A204.1 (cell line): ENCODE measurements around the gene FBXL22.
"Not testable (repeated sequence)": the region's sequence is repeated elsewhere in the genome, so short reads cannot be mapped to it uniquely, and the experiment has no call there.

Source experiments
- FAIRE-seq: peaks from 2 replicates; lab custom pipeline; 2012; peaks lifted over from hg19 to GRCh38; lab: Jason Lieb, UNC

FBXL22 gene

DNA sequence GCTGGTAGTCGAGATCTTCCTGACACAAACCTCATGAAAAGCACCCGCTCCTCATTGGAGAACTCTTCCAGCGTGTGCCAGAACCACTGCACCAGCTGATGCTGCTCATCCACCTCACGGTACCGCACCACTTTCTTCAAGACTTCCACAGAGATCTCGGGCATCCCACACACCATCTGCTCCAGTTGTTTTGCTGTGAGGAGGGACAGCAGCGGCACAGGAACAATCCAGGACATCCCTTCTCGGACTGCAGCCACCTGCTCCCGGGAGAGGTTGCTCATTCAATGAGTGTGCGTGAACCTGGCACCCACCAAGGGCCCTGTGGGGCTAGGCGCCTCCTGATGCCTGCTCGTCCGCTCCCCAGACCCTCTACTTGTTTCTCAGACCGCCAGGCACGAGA is 15.1 kb downstream of the FBXL22 start:
- no peak for FAIRE-seq

DNA sequence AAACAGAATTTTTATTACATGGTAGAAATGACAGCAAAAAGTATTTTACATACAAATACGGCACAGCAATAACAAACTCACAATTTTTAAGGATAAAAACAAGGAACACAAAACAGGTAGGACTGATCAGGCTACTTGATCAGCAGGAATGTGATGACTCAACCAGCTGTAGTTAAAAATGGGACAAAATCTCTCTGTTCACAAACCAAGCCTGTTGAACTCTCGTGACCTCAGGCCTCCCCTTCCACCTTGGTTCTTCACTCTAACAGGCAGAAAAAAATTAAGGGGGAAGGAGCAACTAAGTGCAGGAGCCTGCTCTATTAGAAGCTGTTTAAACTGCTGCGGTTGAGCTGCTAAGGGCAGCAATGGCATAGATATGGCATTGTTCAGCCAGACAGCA is 18.7 kb downstream of the FBXL22 start:
- FAIRE-seq = no peak

DNA sequence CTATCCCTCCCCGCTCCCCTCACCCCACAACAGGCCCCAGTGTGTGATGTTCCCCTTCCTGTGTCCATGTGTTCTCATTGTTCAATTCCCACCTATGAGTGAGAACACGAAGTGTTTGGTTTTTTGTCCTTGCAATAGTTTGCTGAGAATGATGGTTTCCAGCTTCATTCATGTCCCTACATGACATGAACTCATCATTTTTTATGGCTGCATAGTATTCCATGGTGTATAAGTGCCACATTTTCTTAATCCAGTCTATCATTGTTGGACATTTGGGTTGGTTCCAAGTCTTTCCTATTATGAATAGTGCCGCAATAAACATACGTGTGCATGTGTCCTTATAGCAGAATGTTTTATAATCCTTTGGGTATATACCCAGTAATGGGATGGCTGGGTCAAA is 20.0 kb downstream of the FBXL22 start:
- not testable (repeated sequence) for FAIRE-seq

DNA sequence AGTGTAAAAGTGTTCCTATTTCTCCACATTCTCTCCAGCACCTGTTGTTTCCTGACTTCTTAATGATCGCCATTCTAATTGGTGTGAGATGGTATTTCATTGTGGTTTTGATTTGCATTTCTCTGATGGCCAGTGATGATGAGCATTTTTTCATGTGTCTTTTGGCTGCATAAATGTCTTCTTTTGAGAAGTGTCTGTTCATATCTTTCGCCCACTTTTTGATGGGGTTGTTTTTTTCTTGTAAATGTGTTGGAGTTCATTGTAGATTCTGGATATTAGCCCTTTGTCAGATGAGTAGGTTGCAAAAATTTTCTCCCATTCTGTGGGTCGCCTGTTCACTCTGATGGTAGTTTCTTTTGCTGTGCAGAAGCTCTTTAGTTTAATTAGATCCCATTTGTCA is 20.4 kb downstream of the FBXL22 start:
- FAIRE-seq = not testable (repeated sequence)

DNA sequence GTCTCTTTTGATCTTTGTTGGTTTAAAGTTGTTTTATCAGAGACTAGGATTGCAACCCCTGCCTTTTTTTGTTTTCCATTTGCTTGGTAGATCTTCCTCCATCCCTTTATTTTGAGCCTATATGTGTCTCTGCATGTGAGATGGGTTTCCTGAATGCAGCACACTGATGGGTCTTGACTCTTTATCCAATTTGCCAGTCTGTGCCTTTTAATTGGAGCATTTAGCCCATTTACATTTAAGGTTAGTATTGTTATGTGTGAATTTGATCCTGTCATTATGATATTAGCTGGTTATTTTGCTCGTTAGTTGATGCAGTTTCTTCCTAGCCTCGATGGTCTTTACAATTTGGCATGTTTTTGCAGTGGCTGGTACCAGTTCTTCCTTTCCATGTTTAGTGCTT is 23.6 kb downstream of the FBXL22 start:
- FAIRE-seq = not testable (repeated sequence)

DNA sequence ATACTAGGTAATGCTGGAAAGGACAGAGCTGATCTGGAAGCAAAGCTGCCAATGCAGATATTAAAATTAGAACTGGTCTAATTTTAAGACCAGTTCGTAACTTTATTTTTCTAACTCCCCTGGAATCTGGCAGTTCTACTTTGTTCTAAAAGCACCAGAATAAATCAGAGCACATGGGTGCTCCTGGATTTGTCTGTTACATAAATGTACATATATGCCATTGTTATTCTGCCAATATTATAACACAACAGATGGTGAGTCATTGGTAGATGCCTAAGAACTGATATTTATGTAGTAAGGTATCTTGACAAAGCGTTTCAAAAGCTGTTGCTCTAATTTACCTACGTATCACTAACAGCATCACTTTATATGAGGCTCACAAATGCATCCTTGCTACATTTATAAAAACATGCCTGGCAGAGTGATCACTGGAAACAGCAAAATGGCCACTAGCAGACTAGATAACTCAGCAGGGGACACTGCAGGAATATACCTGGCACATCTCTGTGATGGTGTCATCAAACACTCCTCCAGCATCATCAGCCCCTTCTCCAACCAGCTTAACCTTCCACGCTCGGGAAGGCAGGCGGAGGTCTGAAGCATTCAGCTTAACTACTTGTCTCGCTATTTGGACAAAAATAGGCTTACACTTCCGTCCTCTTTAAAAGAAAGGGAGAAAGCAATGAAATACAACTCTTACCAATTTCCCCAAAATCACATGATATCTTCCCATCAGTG is 26.2 kb downstream of the FBXL22 start:
- FAIRE-seq = no peak

DNA sequence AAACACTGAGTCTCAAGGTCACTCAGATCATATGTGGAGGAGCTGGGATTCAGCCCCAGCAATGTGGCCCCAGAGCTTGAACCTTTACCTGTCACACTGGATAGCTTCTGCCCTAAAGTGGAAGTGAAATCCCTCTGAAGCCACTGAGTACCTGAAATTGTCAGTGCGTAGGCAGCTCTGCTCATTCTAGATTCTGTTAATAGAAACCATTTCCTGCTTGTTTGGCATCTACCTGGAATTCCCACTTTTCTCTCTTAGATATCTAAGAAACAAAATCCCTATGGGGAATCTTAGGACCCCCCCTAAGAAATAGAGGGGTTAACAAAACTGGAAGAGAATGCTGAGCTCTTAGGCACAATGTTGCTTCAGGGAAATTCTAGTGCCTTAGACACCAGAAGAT is 29.8 kb downstream of the FBXL22 start:
- no peak for FAIRE-seq

DNA sequence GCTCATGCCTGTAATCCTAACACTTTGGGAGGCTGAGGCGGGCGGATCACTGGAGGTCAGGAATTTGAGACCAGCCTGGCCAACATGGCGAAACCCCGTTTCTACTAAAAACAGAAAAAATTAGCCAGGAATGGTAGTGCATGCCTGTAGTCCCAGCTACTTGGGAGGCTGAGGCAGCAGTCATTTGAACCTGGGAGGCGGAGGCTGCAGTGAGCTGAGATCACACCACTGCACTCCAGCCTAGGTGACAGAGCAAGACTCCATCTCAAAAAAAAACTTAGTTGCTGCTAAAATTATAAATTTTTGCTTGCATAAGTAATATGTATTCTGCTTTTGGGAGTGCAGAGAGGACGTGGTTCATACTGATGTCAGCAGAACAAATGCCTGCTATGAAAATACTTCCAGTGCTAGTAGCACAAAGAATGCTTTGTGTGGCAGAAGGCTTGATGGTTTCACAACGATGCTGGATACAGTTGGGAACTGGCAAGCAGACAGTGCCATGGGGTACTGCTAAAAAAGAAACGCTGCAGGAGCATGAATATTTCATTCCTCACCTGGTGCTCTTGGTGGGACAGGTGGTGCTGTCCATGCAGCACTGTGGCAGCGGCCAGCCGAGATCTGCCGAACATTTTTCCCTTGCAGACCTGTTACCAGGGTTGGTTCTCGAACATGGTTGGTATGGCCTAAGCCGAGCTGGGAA is 31.1 kb downstream of the FBXL22 start:
- FAIRE-seq = no peak

DNA sequence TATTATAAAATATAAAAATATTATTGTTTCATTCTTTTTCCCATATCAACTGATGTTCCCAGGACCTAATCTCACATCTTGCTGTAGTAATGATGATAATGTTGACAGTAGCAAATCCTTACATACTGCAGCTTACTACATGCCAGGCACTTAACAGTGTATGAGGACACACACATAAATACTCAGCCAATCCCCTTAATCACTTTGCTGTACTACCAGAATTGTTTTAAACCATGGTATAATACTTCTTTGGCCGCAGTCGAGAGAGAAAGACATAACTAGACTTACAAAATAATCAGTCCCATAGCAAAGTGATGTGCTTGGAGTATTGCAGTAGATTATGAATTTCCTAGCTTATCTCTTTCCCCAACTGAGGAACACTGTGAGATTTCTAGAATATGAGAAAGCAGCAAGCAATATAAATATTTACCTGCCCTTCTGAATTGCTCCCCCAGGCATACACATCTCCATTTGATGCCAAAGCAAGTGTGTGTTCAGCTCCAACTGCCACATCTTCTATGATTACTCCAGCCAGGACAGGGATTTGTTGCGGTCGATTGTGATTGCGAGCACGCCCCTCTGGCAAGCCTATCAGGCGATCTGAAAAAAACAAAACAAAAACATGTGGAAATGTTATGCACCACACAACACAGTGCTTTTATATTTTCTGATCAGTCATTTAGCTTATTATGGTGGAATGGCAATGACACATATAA is 33.0 kb downstream of the FBXL22 start:
- FAIRE-seq = no peak

DNA sequence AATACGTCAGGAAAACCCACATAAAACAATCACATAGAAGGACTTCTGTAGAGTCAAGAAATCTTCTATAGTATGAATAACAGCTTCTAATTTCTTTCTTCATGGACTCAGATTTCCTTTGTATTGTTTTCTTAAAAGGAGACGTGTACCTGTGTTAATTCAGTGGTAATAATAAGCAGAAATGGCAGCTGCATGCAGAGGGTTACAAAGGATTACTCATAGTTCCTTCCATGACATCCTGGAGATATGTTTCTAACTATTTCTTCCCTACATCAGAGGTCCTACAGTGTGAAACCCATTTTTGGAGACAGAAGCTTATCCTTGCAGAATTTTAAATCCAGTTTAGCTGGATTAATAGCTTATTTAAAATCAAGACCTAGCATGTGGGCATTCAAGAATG is 36.1 kb downstream of the FBXL22 start:
- FAIRE-seq = no peak

DNA sequence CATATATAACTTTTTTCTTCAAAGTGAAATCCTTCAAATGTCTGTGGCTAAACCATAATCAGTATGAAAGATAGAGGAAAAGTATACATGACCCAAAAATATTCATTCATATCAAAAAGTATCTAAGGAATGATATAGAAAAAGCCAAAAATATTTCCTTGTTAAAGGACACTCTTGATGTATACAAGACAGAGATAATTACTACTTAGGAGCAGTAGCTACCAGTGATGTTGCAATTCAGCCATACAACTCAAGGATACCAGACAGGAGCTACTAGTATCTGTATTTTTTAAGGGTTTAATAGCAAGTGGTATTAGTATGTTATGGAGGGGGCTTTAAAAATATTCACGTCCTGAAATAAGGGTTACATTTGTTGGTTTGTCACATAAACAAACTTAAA is 37.0 kb downstream of the FBXL22 start:
- FAIRE-seq = no peak

DNA sequence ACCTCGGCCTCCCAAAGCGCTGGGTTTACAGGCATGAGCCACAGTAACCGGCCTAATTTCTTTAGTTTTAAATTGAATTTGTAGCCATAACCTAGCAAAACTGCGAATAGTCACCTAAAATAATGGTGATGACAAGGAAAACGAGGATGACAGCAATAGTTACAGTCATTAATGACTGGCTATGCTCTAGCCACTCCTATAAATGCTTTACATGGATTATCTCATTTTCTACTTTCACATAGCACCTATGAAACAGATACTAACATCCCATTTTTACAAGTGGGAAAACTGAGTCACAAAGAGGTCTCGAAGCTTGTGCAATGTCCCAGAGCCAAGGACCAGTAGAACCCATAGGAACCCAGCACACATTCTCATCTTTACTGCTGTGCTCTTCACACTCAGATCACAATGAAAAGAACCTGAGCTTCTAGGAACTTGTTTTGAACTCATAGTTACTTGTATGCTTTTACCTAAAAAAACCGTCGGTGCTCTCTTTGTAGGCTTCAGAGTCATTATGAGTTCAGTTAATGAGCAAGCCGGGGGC is 39.4 kb downstream of the FBXL22 start:
- no peak for FAIRE-seq

DNA sequence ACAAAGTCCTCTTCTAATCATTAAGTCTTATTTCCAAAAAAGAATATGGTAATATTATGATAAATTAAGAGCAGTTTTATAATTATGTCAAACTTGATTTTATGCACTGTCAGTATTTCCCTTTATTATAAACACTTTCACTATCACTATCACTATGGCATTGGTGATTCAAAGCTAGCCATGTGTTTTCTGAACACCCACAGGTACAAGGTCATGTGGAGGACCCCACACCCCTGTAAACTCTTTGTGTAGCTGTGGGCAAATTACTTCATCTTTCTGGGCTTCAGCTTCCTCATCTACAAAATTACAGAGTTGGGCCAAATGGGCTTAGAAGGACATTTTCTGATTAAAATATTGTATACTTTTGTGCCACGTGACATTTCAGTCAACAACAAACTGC is 41.7 kb downstream of the FBXL22 start:
- no peak for FAIRE-seq

DNA sequence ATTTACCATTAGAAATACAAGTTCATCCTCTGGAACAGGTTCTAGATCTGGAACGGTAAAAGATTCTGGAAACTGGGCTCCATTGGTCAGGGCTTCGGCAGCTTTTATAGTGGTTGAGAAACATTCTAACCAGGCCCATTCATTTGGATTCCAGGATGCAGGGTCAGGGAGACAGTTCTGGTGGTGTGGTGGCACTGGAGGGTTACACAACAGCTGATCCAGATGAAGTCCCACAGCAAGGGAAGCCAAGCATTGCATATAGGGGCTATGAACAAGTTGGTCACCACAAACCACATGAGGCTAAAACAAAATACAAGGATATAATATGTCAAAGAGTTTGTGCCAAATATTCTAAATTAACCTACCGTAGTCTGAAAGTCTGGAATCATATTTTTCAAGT is 43.0 kb downstream of the FBXL22 start:
- FAIRE-seq = no peak
